NB4 (cell line): Measurements from ENCODE around the gene MPG.
A peak's percentile ranks its signal among the peaks of the same experiment; 100 is the strongest.

Experiments used
- DNase-seq: peaks from one replicate; pipeline ENCODE4 v3.0.0; 2010; ENCODE audit warnings: low read depth
- H3K4me3 ChIP-seq: one replicate; pipeline ENCODE4 v1.5.1; 2011; ENCODE audit warnings: mild to moderate bottlenecking, low read depth, low read length, moderate library complexity
- MYC ChIP-seq: IDR thresholded peaks from 2 replicates; pipeline ENCODE4 v1.6.1; 2011; ENCODE audit warnings: low read depth, low read length
- POLR2A ChIP-seq: IDR thresholded peaks from 2 replicates; pipeline ENCODE4 v1.6.1; 2011; ENCODE audit warnings: mild to moderate bottlenecking; ENCODE audit not compliant: insufficient read length; ENCODE audit errors: extremely low read depth
- TF ChIP-seq, protein P1 (sequence below): IDR thresholded peaks from 2 replicates; pipeline ENCODE4 v1.6.1; 2011; ENCODE audit warnings: low read depth, low read length
- TF ChIP-seq, protein P2 (sequence below): IDR thresholded peaks from one replicate; pipeline ENCODE4 v1.5.1; 2012; ENCODE audit warnings: low read depth, low read length

Gene MPG

GRCh38 chr16:83060-83603 is 5.1 kb downstream of the MPG start:
- no peak overlapping the region for H3K4me3 ChIP-seq
- TF ChIP-seq, protein P1, sequence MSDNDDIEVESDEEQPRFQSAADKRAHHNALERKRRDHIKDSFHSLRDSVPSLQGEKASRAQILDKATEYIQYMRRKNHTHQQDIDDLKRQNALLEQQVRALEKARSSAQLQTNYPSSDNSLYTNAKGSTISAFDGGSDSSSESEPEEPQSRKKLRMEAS, result no peak
- TF ChIP-seq POLR2A (no peak), MYC (no peak)
- TF ChIP-seq, protein P2, sequence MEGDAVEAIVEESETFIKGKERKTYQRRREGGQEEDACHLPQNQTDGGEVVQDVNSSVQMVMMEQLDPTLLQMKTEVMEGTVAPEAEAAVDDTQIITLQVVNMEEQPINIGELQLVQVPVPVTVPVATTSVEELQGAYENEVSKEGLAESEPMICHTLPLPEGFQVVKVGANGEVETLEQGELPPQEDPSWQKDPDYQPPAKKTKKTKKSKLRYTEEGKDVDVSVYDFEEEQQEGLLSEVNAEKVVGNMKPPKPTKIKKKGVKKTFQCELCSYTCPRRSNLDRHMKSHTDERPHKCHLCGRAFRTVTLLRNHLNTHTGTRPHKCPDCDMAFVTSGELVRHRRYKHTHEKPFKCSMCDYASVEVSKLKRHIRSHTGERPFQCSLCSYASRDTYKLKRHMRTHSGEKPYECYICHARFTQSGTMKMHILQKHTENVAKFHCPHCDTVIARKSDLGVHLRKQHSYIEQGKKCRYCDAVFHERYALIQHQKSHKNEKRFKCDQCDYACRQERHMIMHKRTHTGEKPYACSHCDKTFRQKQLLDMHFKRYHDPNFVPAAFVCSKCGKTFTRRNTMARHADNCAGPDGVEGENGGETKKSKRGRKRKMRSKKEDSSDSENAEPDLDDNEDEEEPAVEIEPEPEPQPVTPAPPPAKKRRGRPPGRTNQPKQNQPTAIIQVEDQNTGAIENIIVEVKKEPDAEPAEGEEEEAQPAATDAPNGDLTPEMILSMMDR, result no peak
- DNase-seq, result no peak

GRCh38 chr16:83781-84615 is 6.0 kb downstream of the MPG start:
- no peak for TF ChIP-seq POLR2A
- TF ChIP-seq, protein P1, result no peak
- TF ChIP-seq, protein P2, result no peak
- no peak for TF ChIP-seq MYC
- H3K4me3 ChIP-seq, result no peak overlapping the region
- DNase-seq, result peak; percentile 80

DNA sequence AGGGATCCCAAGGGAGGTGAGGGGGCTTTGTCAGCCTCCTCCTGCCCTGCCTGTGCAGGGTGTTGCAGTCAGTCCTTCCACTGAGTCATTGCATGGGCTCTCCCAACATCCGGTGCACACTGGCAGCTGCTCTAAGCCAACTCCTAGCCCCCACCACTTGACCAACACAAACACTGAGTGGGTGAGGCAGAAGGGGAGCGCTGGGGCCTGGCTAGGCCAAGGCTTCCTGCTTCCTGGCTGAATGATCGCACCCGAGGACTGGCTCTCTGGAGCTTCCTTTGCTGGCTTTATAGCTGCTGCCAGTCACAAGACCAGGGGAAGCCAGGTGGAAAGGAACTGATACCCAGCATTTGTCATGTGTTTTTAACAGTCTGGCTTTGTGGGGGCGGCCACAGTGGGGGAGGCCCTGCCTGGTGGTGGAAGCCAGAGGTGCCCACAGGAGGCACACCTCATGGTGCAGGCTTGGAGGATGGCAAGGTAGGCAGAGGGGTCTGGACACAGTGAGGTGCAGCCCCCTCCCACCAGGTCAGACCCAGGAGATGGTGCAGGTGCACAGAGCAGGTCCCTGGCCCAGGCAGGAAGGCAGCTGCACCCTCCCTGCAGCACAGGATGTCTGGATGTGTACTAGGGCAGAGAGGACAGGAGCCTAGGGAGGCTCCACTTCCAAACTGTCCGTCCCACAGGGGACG is 6.8 kb downstream of the MPG start:
- TF ChIP-seq MYC (peak; percentile 76), POLR2A (no peak)
- TF ChIP-seq, protein P1, result peak; percentile 59
- no peak overlapping the region for H3K4me3 ChIP-seq
- DNase-seq, result peak; percentile 96

GRCh38 chr16:85407-85782 is 7.4 kb downstream of the MPG start:
- no peak for DNase-seq
- TF ChIP-seq POLR2A (no peak), MYC (no peak)
- TF ChIP-seq, protein P1, result no peak
- TF ChIP-seq, protein P2, result no peak
- no peak overlapping the region for H3K4me3 ChIP-seq

DNA sequence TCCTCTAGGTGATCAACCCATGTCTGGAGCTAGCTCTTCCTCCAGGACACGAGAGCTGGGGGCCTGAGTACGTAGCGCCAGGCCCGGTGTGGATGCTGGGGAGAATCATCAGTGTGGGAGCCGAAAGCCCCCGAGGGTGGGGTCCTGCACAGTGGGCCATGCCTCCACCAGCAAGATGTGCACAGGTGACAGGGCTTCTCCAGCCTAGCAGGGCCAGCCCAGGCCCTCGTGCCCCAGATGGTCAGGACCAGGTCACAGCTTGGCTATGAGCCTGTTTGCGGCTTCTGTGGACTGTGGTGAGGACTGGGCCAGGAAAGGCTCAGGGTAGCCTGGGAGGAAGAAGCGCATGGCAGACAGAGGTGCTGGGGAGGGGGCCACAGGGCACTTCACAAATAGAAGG is 7.8 kb downstream of the MPG start:
- TF ChIP-seq POLR2A, result no peak
- no peak for TF ChIP-seq MYC
- TF ChIP-seq, protein P1, result no peak
- TF ChIP-seq, protein P2, result no peak
- DNase-seq, result no peak
- no peak overlapping the region for H3K4me3 ChIP-seq

- TF ChIP-seq, protein P2, result no peak
- no peak for TF ChIP-seq MYC
- TF ChIP-seq, protein P1, result no peak
- no peak for TF ChIP-seq POLR2A
- no peak overlapping the region for H3K4me3 ChIP-seq
- DNase-seq, result no peak
Measured at GRCh38 chr16:86483-86952, 8.5 kb downstream of the MPG start.
